Fibroblast of pulmonary artery (primary cell): ENCODE measurements around the gene LAMA4.
A peak's percentile ranks its signal among the peaks of the same experiment; 100 is the strongest.

Source experiments
- DNase-seq: peaks from one replicate; pipeline ENCODE4 v3.0.0-alpha.2; 2010; ENCODE audit warnings: low read depth
- H3K4me3 ChIP-seq: replicated peaks from 2 replicates; pipeline ENCODE4 v1.5.1; 2011; ENCODE audit warnings: low read depth, mild to moderate bottlenecking, control low read depth, low read length, moderate library complexity
- TF ChIP-seq, protein P1 (sequence below): IDR thresholded peaks from 2 replicates; pipeline ENCODE4 v1.5.1; 2011; ENCODE audit warnings: mild to moderate bottlenecking, control low read depth, low read length, inconsistent platforms; ENCODE audit errors: missing control alignments

LAMA4 gene

DNA sequence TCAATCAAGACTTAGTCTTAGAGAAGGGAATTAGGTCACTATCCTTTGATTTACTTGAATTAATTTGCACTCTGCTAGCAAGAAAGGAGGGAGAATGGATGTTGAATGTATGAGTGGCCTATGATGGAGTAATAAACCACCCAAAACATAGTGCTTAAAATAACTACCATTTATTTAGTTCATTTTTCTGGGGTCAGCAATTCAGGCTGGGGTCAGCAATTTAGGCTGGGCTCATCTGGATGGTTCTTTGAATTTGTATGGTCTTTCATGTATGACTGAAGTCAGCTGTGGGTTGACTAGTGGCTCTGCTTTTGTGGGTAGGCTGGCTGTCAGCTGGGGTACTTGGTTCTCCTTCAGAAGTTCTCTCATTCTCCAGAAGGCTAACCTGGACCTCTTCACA lies 21.0 kb upstream of the LAMA4 start:
- DNase-seq = no peak
- TF ChIP-seq, protein P1, sequence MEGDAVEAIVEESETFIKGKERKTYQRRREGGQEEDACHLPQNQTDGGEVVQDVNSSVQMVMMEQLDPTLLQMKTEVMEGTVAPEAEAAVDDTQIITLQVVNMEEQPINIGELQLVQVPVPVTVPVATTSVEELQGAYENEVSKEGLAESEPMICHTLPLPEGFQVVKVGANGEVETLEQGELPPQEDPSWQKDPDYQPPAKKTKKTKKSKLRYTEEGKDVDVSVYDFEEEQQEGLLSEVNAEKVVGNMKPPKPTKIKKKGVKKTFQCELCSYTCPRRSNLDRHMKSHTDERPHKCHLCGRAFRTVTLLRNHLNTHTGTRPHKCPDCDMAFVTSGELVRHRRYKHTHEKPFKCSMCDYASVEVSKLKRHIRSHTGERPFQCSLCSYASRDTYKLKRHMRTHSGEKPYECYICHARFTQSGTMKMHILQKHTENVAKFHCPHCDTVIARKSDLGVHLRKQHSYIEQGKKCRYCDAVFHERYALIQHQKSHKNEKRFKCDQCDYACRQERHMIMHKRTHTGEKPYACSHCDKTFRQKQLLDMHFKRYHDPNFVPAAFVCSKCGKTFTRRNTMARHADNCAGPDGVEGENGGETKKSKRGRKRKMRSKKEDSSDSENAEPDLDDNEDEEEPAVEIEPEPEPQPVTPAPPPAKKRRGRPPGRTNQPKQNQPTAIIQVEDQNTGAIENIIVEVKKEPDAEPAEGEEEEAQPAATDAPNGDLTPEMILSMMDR = no peak
- no peak overlapping the region for H3K4me3 ChIP-seq

DNA sequence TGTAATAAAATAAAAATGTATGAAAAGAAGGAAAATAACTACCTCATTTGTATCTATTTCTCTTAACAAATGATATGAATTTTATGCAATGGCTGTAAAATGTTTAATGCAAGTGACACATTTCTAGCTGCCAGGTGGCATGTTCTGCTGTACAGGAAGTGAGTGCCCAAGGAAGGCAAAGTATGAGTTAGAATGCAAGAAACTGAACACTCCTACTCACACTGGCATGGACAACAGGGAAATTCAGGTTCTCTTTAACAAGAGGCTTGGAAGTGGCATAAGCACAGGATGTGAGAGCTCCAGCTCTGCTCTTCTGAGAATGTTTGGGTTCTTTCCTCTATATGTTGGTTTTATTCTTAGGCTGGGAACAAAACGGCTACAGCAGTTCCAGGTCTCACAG lies 20.4 kb upstream of the LAMA4 start:
- TF ChIP-seq, protein P1 = no peak
- DNase-seq = no peak
- no peak overlapping the region for H3K4me3 ChIP-seq

DNA sequence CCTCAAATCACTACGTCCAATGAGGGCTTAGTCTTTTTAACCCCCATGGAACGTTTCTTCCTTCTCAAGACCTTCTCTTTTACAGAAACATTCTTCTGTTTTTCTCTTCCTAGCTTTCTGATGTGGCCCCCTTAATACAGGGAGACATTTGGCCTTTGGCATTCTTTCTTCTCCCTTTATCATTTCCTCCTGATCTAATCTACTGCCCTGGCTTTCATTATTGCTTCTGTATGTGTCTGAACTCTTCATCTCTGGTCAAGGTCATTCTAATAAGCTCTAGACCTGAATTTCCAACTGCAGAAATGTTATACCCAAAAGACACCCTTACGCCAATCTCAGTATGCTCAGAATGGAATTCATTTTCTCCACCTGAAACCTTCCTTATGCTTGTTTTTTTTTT lies 18.4 kb upstream of the LAMA4 start:
- TF ChIP-seq, protein P1 = no peak
- DNase-seq = no peak

DNA sequence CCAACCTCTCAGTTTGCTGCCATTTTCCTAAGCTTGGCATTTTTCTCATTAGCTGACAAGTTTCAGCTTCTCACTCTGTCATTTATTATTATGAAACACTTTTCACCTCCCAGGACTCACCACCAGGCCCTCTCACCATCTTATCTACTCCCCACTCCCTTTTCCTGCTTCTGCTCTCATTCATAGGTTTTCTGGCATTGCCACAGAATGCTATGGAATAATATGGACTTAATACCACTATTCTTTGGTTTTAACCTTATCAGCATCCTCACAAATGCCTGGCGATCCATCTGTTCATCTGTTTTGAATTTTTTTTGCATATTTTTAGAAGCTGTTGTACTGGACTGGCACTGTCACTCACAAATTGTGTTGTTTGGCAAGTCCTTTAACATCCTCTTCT lies 16.4 kb upstream of the LAMA4 start:
- TF ChIP-seq, protein P1 = no peak
- no peak overlapping the region for H3K4me3 ChIP-seq
- DNase-seq = no peak

More for the DNA sequence above, 18.4 kb upstream of the LAMA4 start:
- no peak overlapping the region for H3K4me3 ChIP-seq

DNA sequence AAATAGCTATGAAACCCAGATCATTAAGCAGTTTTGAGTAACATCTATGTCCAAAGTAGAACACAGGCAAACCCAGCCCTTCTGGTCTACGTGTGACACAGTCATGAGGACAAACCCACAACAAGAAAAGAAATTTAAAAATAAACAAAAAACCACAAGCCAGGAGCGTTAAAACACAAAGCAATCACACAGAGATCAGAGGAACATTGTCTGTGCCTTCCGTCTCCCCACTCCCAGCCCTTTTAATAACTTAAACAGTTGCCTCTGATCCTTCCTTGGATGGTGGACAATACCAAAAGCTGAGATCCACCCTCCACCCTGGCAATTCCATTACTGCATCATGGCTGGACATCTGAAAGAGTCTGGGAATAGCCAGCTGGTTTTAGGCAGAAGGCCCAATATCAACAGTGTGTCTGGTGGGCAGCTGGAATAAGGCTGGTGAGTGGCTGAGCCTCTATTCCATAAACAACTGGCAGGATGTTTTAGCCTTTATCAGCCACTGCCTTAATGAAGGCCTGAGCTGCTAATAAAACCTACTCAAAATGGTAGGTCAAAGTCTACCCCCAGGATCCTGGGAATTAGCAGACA lies 15.7 kb upstream of the LAMA4 start:
- H3K4me3 ChIP-seq = no peak overlapping the region
- TF ChIP-seq, protein P1 = no peak
- no peak for DNase-seq

DNA sequence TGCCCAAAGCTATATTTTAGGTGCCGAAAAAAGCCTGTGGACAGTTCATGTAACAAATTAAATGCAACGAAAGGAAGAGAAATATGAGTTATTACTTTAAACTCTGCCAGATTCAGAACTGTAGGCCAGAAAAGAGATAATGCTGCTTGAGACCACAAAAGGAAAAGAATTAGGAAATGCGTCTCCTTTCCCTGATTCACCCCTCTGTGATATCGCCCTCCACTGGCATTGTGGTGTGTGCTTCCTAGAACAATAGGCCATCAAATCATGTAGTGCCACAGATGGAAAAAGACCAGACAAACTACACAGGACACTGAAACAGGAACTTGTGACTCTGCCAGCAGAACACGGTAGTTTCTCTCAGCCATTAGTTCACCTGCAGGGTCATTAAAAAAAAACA lies 14.7 kb upstream of the LAMA4 start:
- no peak overlapping the region for H3K4me3 ChIP-seq
- TF ChIP-seq, protein P1 = peak; percentile 77
- peak; percentile 83 for DNase-seq

DNA sequence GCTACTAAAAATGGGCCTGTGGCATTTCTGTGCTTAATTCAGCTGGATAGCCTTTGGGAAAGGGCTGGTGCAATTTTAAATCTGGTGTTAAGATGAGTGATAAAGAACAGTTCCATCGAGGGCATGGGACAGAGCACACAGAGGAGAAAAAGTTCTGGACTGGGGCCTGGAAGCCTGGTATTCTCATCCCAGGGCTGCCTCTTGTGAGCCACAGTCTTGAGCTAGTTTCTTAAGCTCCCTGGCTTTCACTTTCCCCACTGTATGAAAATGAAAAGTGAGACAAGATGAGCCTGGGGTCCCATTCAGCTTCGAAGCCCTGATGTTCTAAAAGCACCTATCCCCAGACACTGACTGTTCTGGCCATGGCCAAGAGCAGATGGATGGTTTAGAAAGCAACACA lies 14.3 kb upstream of the LAMA4 start:
- no peak for DNase-seq
- H3K4me3 ChIP-seq = no peak overlapping the region
- TF ChIP-seq, protein P1 = no peak
